NCI-H524 (cell line): ENCODE results near the gene BRD7.

Experiments used
- DNase-seq, 2 experiments: peaks; one replicate each; lab custom pipeline; 2025; lab: John Stamatoyannopoulos, UW

BRD7 gene

GRCh38 chr16:50389900-50390299 is 21.1 kb upstream of the BRD7 start:
- DNase-seq = no peak

DNA sequence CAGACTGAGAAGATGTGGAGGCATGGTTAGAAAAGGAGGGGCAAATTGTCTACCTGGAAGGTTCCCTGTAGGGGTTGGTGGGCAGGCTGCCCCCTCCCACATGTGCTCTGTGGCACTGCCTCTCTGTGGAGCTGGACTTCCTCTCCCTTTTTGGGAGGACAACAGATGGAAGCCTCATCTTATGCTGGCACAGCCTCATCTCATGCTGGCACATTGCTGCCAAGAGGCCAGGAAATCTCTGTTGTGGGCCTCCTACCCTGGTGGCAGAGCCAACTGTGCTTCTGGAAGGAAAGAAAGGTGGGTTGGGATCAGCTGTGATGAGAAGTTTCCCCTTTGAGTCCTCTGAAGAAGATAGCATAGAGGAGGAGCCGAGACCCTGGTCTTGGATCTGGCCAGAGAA is 19.7 kb upstream of the BRD7 start:
- DNase-seq = no peak

GRCh38 chr16:50386774-50387173 is 18.0 kb upstream of the BRD7 start:
- peak; percentile 93 to 96 for DNase-seq

GRCh38 chr16:50386139-50386538 is 17.4 kb upstream of the BRD7 start:
- DNase-seq = peak; percentile 42 to 78

DNA sequence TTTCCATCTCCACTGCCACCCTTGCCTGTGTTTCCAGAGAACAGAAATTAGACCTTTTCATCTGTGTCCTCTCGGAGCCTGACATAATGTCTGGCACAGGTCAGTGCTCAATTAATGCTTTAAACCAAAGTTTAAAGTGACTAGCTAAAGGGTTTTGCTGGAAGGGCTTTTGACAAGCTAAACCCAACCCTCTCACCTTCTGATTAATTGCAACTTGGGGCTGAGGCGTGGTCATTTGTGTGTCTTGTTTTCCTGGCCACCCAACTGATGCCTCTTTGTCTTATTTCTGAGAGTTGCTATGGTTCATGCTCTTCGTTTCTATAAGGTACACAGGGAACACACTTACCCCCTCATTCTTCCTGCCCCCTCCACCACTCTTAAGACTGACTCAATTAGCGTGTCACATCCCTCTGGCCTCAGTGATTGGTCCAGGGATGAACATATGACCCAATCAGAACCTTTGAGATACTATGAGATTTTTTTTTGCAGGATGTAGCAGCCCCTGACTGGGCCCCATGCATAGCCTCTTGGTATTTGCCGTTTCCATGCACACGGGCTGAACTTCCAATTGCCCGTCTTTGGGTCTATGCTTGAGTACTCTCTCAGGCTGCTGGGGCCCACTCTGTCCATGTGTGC is 15.8 kb upstream of the BRD7 start:
- no peak for DNase-seq

- DNase-seq = no peak
Measured at GRCh38 chr16:50381679-50382440, 13.1 kb upstream of the BRD7 start.

DNA sequence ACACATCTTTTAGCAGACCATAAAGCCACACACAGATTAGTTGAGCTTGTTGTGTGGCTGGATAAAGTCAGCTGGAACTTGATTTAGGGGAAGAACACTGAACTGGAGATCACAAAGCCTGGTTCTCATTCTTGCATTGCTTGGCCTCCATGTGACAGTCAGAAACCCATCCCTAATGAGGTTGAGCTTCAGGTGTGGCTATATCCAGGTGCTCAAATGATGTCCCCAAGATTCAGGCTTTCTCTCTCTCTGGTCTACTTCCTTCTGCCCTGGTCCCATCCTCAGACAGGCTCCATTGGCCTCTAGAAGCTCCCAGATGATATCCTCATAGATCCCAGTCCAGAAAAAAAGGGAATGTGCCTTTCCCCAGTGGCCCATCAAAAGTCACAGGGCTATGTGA is 9.6 kb upstream of the BRD7 start:
- no peak for DNase-seq

GRCh38 chr16:50377001-50377400 is 8.2 kb upstream of the BRD7 start:
- no peak for DNase-seq

- DNase-seq = no peak
Measured at GRCh38 chr16:50373780-50374179, 5.0 kb upstream of the BRD7 start.

DNA sequence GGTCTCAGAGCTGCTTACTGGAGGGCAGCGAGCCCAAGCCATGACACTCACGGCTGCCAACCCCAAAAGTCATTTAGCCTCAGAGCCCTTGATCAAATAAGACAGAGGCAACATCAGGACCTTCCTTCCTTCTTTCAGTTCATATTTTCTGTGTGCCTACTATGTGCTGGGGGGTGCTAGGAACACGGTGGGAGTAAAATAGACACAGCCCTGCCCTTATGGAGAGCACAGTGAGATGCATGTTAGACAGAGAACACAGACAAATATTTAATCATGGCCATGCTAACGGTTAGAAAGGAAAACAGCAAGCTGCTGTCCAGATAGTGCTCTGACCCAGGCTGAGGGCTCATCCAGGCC is 4.5 kb upstream of the BRD7 start:
- no peak for DNase-seq

- peak in 1 of 2 experiments; percentile 31 for DNase-seq
Measured at GRCh38 chr16:50372611-50373344, 4.0 kb upstream of the BRD7 start.

- peak in 1 of 2 experiments; percentile 46 for DNase-seq
Measured at GRCh38 chr16:50371936-50372595, 3.3 kb upstream of the BRD7 start.

- no peak for DNase-seq
Measured at GRCh38 chr16:50371036-50371716, 2.4 kb upstream of the BRD7 start.

- no peak for DNase-seq
Measured at GRCh38 chr16:50369133-50369804, 481 bp upstream of the BRD7 start.

GRCh38 chr16:50367777-50368409 is 895 bp downstream of the BRD7 start:
- no peak for DNase-seq

- DNase-seq = no peak
Measured at GRCh38 chr16:50365791-50366575, 2.8 kb downstream of the BRD7 start.

- no peak for DNase-seq
Measured at GRCh38 chr16:50363656-50364055, 5.1 kb downstream of the BRD7 start.

GRCh38 chr16:50360779-50361178 is 8.0 kb downstream of the BRD7 start:
- peak; percentile 88 to 96 for DNase-seq

GRCh38 chr16:50360033-50360778 is 8.6 kb downstream of the BRD7 start:
- DNase-seq = peak in 1 of 2 experiments; percentile 28
